Raji (cell line): ENCODE results near the gene CGB3.

Experiments used
- POLR2A ChIP-seq: IDR thresholded peaks from 2 replicates; pipeline ENCODE4 v1.6.1; 2011; ENCODE audit warnings: low read depth, low read length, control low read depth; ENCODE audit not compliant: insufficient read depth

The CGB3 gene

DNA sequence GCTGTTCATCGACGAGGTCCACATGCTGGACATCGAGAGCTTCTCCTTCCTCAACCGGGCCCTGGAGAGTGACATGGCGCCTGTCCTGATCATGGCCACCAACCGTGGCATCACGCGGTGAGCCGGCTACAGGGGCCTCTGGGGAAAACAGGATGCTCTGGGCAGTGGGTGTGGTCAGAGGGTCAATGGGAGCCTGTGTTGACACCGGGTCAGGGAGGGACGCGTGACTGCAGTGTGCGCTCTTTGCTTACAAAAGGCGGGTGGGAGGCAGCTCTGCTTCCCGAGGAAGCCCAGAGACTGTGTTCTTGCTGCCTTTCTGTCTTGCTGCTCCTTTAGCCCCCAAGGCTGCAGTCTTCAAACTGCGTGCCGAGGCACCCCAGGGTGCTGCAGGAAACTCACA, 12.9 kb downstream of the CGB3 start:
- TF ChIP-seq POLR2A: no peak

DNA sequence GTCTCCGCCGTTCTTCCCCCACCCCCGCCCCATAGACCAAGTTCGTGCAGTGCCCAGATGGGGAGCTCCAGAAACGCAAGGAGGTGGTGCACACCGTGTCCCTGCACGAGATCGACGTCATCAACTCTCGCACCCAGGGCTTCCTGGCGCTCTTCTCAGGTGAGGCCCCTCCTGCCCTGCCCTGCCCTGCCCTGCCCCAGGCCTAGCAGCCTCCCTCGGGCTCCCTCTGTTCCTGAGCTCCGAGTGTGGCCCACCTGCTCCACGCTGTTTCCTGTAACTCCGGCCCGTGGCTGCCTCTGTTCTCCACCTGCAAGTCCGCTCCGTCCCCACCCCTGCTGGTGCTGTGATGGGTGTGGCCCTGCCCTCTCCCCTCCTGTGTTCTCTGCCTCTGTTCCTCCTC, 13.7 kb downstream of the CGB3 start:
- TF ChIP-seq POLR2A: no peak

DNA sequence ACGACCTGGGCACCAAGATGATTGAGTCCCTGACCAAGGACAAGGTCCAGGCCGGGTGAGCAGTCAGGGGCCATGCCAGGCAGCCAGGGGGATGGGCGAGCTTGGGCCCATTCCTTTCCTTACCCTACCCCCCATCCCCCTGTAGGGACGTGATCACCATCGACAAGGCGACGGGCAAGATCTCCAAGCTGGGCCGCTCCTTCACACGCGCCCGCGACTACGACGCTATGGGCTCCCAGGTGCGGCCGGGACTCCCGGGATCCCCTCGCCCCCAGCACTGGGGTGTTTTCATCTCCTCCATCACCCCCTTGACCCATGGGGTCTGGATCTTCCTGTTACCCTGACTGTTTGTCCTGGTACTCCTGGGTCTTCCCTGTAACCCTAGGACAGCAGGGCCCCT, 14.3 kb downstream of the CGB3 start:
- no peak for TF ChIP-seq POLR2A

- TF ChIP-seq POLR2A: no peak
Observed at GRCh38 chr19:49006905-49007304, 17.2 kb downstream of the CGB3 start.

GRCh38 chr19:49004964-49005614, 19.0 kb downstream of the CGB3 start:
- TF ChIP-seq POLR2A: no peak

- TF ChIP-seq POLR2A: no peak
Observed at GRCh38 chr19:49004133-49004532, 20.0 kb downstream of the CGB3 start.

- TF ChIP-seq POLR2A: no peak
Observed at GRCh38 chr19:48999481-49000325, 24.4 kb downstream of the CGB3 start.

GRCh38 chr19:48997972-48998371, 26.2 kb downstream of the CGB3 start:
- TF ChIP-seq POLR2A: no peak

GRCh38 chr19:48994035-48994386, 30.1 kb downstream of the CGB3 start:
- TF ChIP-seq POLR2A: no peak

- TF ChIP-seq POLR2A: peak; percentile 98
Observed at GRCh38 chr19:48993175-48994034, 30.7 kb downstream of the CGB3 start, which contains the start of the genes GYS1 and RUVBL2. GYS1 (minus strand) TSS chr19:48993309; CDS start chr19:48993112, 197 bp downstream. RUVBL2 (plus strand) TSS chr19:48993887; CDS start chr19:48993912, 25 bp downstream.

GRCh38 chr19:48992581-48993174, 31.5 kb downstream of the CGB3 start:
- TF ChIP-seq POLR2A: no peak

GRCh38 chr19:48991873-48992580, 32.1 kb downstream of the CGB3 start:
- no peak for TF ChIP-seq POLR2A

- TF ChIP-seq POLR2A: no peak
Observed at GRCh38 chr19:48991011-48991609, 33.0 kb downstream of the CGB3 start.

DNA sequence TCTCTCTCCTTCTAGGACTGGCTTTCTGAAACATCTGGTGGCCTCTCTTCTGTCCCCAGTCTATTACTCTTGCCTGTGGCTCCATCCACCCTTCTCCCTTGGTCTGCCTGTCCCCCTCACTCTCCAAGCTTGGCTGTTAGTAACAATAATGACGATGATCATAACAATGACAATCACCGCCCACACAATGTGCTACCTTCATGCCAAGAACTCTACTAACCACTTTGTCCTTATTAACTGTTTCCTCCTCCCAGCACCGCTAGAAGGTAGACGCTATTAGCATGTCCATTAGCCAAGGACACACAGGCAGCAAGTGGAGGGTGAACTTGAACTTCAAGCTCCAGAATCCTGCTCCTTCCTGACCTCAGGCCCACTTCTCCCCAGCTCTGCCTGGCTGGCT, 33.7 kb downstream of the CGB3 start:
- TF ChIP-seq POLR2A: no peak
